GM21786 (cell line): Measurements from ENCODE around the gene TUG1.

Source experiments
- ATAC-seq: cut with Tn5 transposase; IDR thresholded peaks from one replicate; pipeline ENCODE4 v1.9.1; 2021; ENCODE audit not compliant: unreplicated experiment

TUG1 gene

DNA sequence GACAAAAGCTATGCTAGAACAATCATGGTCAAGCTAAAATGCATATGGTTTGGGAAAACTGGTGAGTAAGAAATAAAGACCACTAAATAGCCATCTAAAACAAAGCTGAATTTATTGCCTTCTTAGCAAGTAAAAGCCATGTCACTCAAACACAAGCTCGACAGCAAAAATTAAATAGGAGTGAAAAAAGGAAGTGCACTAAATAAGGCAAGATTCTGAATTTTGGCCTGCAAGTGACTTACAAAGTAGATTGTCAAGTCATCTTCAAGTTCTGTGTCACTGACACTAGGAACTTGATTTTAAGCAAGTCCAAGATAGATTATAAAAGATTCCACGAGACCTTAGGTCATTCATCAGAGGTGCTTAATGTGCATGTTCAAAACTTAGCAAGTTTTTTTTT lies 27.4 kb downstream of the TUG1 start:
- no peak for ATAC-seq

- no peak for ATAC-seq
These were observed 29.3 kb downstream of the TUG1 start for GRCh38 chr22:30998329-30998728.

DNA sequence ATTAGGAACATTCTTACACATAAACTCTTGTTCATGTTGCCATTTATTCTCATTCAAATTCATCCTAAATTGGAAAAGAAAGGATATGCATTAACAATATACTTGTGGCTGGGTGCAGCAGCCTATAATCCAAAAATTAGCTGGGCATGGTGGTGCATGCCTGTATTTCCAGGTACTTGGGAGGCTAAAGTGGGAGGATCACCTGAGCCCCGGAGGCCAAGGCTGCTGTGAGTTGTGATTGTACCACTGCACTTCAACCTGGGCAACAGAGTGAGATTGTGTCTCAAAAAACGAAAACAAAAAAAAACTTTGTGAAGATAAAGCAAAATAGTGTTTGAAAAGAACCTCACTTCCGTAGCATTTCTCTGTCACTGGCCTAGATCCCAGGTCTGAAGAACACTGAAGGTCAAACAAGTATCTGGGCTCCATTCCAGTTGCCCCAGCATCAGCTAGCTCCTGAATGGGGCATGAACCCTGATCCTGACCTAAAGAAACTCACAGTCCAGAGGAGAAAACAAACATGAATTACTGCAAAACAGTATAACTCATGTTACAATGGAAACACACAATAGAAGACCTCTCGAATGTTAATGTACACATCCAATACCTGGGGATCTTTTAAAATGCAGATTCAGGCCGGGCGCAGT lies 32.2 kb downstream of the TUG1 start:
- ATAC-seq: no peak

DNA sequence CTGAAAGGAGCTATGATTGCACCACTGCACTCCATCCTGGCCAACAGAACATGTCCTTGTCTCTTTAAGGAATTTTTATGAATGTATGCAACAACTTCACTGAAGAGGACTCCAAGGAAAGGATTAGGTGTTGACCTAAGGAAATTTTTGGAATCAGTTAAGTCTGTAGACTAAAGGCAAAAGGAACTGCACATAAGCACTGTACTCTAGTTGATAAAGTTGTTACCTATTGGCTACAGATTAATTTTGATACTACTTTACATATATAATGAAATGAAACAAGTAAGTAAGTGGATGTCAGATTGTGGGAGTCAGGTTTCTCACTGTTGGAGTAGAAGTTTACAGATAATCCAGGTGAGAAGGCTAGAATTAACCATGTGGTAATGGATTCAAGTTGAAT lies 36.5 kb downstream of the TUG1 start:
- no peak for ATAC-seq

GRCh38 chr22:31019191-31019930 lies 50.3 kb downstream of the TUG1 start:
- no peak for ATAC-seq

DNA sequence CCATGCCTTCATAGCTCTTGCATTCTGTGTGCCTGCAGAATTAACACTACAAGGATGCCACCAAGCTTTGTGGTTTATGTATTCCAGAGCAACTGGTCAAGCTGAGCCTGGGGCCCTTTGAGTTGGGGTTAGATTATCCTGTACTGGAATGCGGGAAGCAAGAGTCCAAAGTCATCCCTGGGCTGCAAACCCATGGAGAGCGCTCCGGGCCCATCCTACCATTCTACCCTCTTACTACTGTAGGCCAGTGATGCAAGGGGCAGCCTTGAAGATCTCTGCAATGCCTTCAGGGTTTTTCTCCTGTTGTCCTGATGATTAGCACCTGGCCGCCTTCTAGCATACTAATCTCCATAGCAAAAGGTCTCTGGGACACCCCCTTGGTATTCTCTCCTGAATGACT lies 51.3 kb downstream of the TUG1 start:
- no peak for ATAC-seq

GRCh38 chr22:31022516-31022915 lies 53.5 kb downstream of the TUG1 start:
- no peak for ATAC-seq
